Measurements from ENCODE around the gene CFC1.
"Not testable (repeated sequence)": the region's sequence is repeated elsewhere in the genome, so short reads cannot be mapped to it uniquely, and the experiment has no call there.

CFC1 gene

GRCh38 chr2:130599393-130599792, at the start of gene CFC1:
Gene CFC1 (minus strand): TSS chr2:130599575. CDS start chr2:130599287, 288 bp downstream.
- DNase-seq = not testable (repeated sequence)

GRCh38 chr2:130641688-130642087, 42.3 kb upstream of the CFC1 start:
- not testable (repeated sequence) for DNase-seq

GRCh38 chr2:130638973-130639372, 39.6 kb upstream of the CFC1 start:
- not testable (repeated sequence) for DNase-seq

- DNase-seq = not testable (repeated sequence)
Measured at GRCh38 chr2:130628784-130629475, 29.6 kb upstream of the CFC1 start.

- not testable (repeated sequence) for DNase-seq
Measured at GRCh38 chr2:130611140-130611539, 11.8 kb upstream of the CFC1 start, which contains the start of gene POTEJ. Gene POTEJ (plus strand): TSS chr2:130611440. CDS start chr2:130611533, 93 bp downstream.

GRCh38 chr2:130610486-130610885, 11.1 kb upstream of the CFC1 start:
- not testable (repeated sequence) for DNase-seq

GRCh38 chr2:130609002-130609920, 9.9 kb upstream of the CFC1 start:
- not testable (repeated sequence) for DNase-seq

- DNase-seq = not testable (repeated sequence)
Measured at GRCh38 chr2:130608276-130609001, 9.1 kb upstream of the CFC1 start.

- not testable (repeated sequence) for DNase-seq
Measured at GRCh38 chr2:130601648-130602302, 2.4 kb upstream of the CFC1 start.

- DNase-seq = not testable (repeated sequence)
Measured at GRCh38 chr2:130599926-130600325, 551 bp upstream of the CFC1 start.

- not testable (repeated sequence) for DNase-seq
Measured at GRCh38 chr2:130598463-130598862, 912 bp downstream of the CFC1 start.

- not testable (repeated sequence) for DNase-seq
Measured at GRCh38 chr2:130597994-130598393, 1.4 kb downstream of the CFC1 start.

- not testable (repeated sequence) for DNase-seq
Measured at GRCh38 chr2:130596757-130597156, 2.6 kb downstream of the CFC1 start.

GRCh38 chr2:130594011-130594410, 5.4 kb downstream of the CFC1 start:
- DNase-seq = not testable (repeated sequence)

- not testable (repeated sequence) for DNase-seq
Measured at GRCh38 chr2:130592791-130593414, 6.5 kb downstream of the CFC1 start.

- not testable (repeated sequence) for DNase-seq
Measured at GRCh38 chr2:130590842-130591359, 8.5 kb downstream of the CFC1 start.

- not testable (repeated sequence) for DNase-seq
Measured at GRCh38 chr2:130590170-130590841, 9.1 kb downstream of the CFC1 start.

GRCh38 chr2:130588688-130589458, 10.5 kb downstream of the CFC1 start:
- not testable (repeated sequence) for DNase-seq

GRCh38 chr2:130584726-130585125, 14.6 kb downstream of the CFC1 start:
- not testable (repeated sequence) for DNase-seq

- DNase-seq = not testable (repeated sequence)
Measured at GRCh38 chr2:130583582-130583981, 15.8 kb downstream of the CFC1 start.
